Measurements from ENCODE around the gene MITF. TPM values are rescaled to one million over a fixed set of nuclear protein-coding genes. Genes with fewer than 3 reads are reported as not detected.

Gene MITF
- polyA plus RNA-seq, 1 donor from 2014 or later = not detected

- no peak overlapping the region for H3K4me2 ChIP-seq (ENCODE audit: low read length)
- H3K9ac ChIP-seq (ENCODE audit: low read length) = no peak overlapping the region
- no peak overlapping the region for H3K27ac ChIP-seq (ENCODE audit: low read length)
- no peaks in the 10 kb centered on the region for H3K36me3 ChIP-seq (ENCODE audit: insufficient read depth, low read length)
- no peaks in the 10 kb centered on the region for H3K27me3 ChIP-seq (ENCODE audit: insufficient read depth, low read depth, low read length)
- no peaks in the 10 kb centered on the region for H4K20me1 ChIP-seq (ENCODE audit: insufficient read depth)
- no peak overlapping the region for H3K4me3 ChIP-seq (ENCODE audit: low read length)
- TF ChIP-seq EZH2 (IDR thresholded peaks at IDR 0.05; ENCODE audit: borderline replicate concordance, insufficient read depth, low read length, poor library complexity, severe bottlenecking) = no peak
- TF ChIP-seq TAF1 (IDR thresholded peaks at IDR 0.05; ENCODE audit: low read depth) = no peak
- no peak for TF ChIP-seq SMC3 (conservative IDR thresholded peaks at IDR 0.05; ENCODE audit: poor library complexity)
- no peak overlapping the region for H2AFZ ChIP-seq (ENCODE audit: low read depth, low read length)
- H3K79me2 ChIP-seq (replicated peaks; ENCODE audit: insufficient read depth, low read length) = no peaks in the 10 kb centered on the region
- no peaks in the 10 kb centered on the region for H3F3A ChIP-seq (ENCODE audit: insufficient read depth, low read length, poor library complexity, severe bottlenecking)
- H3K9me3 ChIP-seq (ENCODE audit: low read length) = no peaks in the 10 kb centered on the region
- no peaks in the 10 kb centered on the region for H3K9me2 ChIP-seq (ENCODE audit: insufficient read depth, low read length)
Measured at GRCh38 chr3:69830147-69830546, 90.9 kb downstream of the MITF start.

GRCh38 chr3:69831737-69832136 is 92.5 kb downstream of the MITF start:
- Histone ChIP-seq H3K79me2 (replicated peaks; ENCODE audit: insufficient read depth, low read length) (no peaks in the 10 kb centered on the region), H3K27me3 (ENCODE audit: insufficient read depth, low read depth, low read length) (no peaks in the 10 kb centered on the region)
- TF ChIP-seq, protein P1, sequence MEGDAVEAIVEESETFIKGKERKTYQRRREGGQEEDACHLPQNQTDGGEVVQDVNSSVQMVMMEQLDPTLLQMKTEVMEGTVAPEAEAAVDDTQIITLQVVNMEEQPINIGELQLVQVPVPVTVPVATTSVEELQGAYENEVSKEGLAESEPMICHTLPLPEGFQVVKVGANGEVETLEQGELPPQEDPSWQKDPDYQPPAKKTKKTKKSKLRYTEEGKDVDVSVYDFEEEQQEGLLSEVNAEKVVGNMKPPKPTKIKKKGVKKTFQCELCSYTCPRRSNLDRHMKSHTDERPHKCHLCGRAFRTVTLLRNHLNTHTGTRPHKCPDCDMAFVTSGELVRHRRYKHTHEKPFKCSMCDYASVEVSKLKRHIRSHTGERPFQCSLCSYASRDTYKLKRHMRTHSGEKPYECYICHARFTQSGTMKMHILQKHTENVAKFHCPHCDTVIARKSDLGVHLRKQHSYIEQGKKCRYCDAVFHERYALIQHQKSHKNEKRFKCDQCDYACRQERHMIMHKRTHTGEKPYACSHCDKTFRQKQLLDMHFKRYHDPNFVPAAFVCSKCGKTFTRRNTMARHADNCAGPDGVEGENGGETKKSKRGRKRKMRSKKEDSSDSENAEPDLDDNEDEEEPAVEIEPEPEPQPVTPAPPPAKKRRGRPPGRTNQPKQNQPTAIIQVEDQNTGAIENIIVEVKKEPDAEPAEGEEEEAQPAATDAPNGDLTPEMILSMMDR (IDR thresholded peaks at IDR 0.05; ENCODE audit: poor library complexity, severe bottlenecking) = no peak
- TF ChIP-seq MXI1 (conservative IDR thresholded peaks at IDR 0.05; ENCODE audit: poor library complexity, severe bottlenecking) (no peak), RAD21 (conservative IDR thresholded peaks at IDR 0.05) (no peak), TAF1 (IDR thresholded peaks at IDR 0.05; ENCODE audit: low read depth) (no peak), EZH2 (IDR thresholded peaks at IDR 0.05; ENCODE audit: borderline replicate concordance, insufficient read depth, low read length, poor library complexity, severe bottlenecking) (no peak), EP300 (conservative IDR thresholded peaks at IDR 0.05; ENCODE audit: poor library complexity, severe bottlenecking) (no peak), SMC3 (conservative IDR thresholded peaks at IDR 0.05; ENCODE audit: poor library complexity) (no peak), POLR2AphosphoS5 (IDR thresholded peaks at IDR 0.05) (no peak)
- TF ChIP-seq, protein P2, sequence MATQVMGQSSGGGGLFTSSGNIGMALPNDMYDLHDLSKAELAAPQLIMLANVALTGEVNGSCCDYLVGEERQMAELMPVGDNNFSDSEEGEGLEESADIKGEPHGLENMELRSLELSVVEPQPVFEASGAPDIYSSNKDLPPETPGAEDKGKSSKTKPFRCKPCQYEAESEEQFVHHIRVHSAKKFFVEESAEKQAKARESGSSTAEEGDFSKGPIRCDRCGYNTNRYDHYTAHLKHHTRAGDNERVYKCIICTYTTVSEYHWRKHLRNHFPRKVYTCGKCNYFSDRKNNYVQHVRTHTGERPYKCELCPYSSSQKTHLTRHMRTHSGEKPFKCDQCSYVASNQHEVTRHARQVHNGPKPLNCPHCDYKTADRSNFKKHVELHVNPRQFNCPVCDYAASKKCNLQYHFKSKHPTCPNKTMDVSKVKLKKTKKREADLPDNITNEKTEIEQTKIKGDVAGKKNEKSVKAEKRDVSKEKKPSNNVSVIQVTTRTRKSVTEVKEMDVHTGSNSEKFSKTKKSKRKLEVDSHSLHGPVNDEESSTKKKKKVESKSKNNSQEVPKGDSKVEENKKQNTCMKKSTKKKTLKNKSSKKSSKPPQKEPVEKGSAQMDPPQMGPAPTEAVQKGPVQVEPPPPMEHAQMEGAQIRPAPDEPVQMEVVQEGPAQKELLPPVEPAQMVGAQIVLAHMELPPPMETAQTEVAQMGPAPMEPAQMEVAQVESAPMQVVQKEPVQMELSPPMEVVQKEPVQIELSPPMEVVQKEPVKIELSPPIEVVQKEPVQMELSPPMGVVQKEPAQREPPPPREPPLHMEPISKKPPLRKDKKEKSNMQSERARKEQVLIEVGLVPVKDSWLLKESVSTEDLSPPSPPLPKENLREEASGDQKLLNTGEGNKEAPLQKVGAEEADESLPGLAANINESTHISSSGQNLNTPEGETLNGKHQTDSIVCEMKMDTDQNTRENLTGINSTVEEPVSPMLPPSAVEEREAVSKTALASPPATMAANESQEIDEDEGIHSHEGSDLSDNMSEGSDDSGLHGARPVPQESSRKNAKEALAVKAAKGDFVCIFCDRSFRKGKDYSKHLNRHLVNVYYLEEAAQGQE (IDR thresholded peaks at IDR 0.05; ENCODE audit: borderline replicate concordance) = no peak

More at GRCh38 chr3:69831737-69832136, 92.5 kb downstream of the MITF start:
- Histone ChIP-seq H3K27ac (ENCODE audit: low read length) (no peak overlapping the region), H3K4me2 (ENCODE audit: low read length) (no peak overlapping the region), H3K9ac (ENCODE audit: low read length) (no peak overlapping the region), H4K20me1 (ENCODE audit: insufficient read depth) (no peaks in the 10 kb centered on the region), H3K9me2 (ENCODE audit: insufficient read depth, low read length) (no peaks in the 10 kb centered on the region), H3F3A (ENCODE audit: insufficient read depth, low read length, poor library complexity, severe bottlenecking) (no peaks in the 10 kb centered on the region), H2AFZ (ENCODE audit: low read depth, low read length) (no peak overlapping the region), H3K36me3 (ENCODE audit: insufficient read depth, low read length) (no peaks in the 10 kb centered on the region), H3K9me3 (ENCODE audit: low read length) (no peaks in the 10 kb centered on the region), H3K4me3 (ENCODE audit: low read length) (no peak overlapping the region)
